Neuronal stem cell (in vitro differentiated cells): ENCODE measurements around the gene FAR1.

Experiments
- DNase-seq: peaks from one replicate; pipeline ENCODE4 v3.0.0-alpha.2; 2013; ENCODE audit warnings: low spot score
- H2AFZ ChIP-seq: one replicate; pipeline ENCODE4 v1.6.1; 2013; ENCODE audit warnings: mild to moderate bottlenecking, low read length, inconsistent platforms
- H2AK5ac ChIP-seq: 2 replicates; pipeline ENCODE4 v1.6.1; 2013; ENCODE audit warnings: low read depth, mild to moderate bottlenecking, inconsistent platforms, low read length, moderate library complexity, mixed read lengths
- H2BK120ac ChIP-seq: 2 replicates; pipeline ENCODE4 v1.6.1; 2013; ENCODE audit warnings: low read depth, mild to moderate bottlenecking, inconsistent platforms, low read length, moderate library complexity, mixed read lengths
- H2BK12ac ChIP-seq: one replicate; pipeline ENCODE4 v1.6.1; 2013; ENCODE audit warnings: low read length, inconsistent platforms
- H2BK15ac ChIP-seq: 2 replicates; pipeline ENCODE4 v1.6.1; 2013; ENCODE audit warnings: mild to moderate bottlenecking, low read length, inconsistent platforms, mixed read lengths
- H2BK5ac ChIP-seq: one replicate; pipeline ENCODE4 v1.6.1; 2013; ENCODE audit warnings: inconsistent platforms, mild to moderate bottlenecking, low read length, moderate library complexity
- H3K14ac ChIP-seq: one replicate; pipeline ENCODE4 v1.6.1; 2013; ENCODE audit warnings: low read length, inconsistent platforms
- H3K18ac ChIP-seq: 2 replicates; pipeline ENCODE4 v1.6.1; 2013; ENCODE audit warnings: low read length, inconsistent platforms
- H3K23ac ChIP-seq: 2 replicates; pipeline ENCODE4 v1.6.1; 2013; ENCODE audit warnings: low read depth, mild to moderate bottlenecking, mixed read lengths, low read length, inconsistent platforms; ENCODE audit not compliant: poor library complexity
- H3K27ac ChIP-seq: replicated peaks from 3 replicates; pipeline ENCODE4 v1.5.1; 2013; ENCODE audit warnings: low read length, inconsistent platforms
- H3K27me3 ChIP-seq, 3 experiments: 2 replicates each; pipeline ENCODE4 v1.6.1; 2013; ENCODE audit warnings: low read length in 3 of 3, mild to moderate bottlenecking in 2 of 3, inconsistent platforms in 1 of 3, low read depth in 1 of 3, mixed read lengths in 1 of 3, moderate library complexity in 1 of 3; ENCODE audit not compliant: control insufficient read depth in 3 of 3, insufficient read depth in 3 of 3
- H3K36me3 ChIP-seq, 2 donors: replicated peaks in 1 of 2; 2 replicates each; pipeline ENCODE4 v1.6.1; 2013; ENCODE audit warnings: low read length in 2 of 2; ENCODE audit not compliant: control insufficient read depth in 2 of 2, insufficient read depth in 2 of 2
- H3K4ac ChIP-seq: 2 replicates; pipeline ENCODE4 v1.6.1; 2013; ENCODE audit warnings: inconsistent platforms, mild to moderate bottlenecking, low read length, moderate library complexity
- H3K4me1 ChIP-seq, 2 donors: 1 replicate in 1 of 2; 2 replicates in 1 of 2; pipeline ENCODE4 v1.6.1; 2013; ENCODE audit warnings: low read length in 2 of 2, low read depth in 1 of 2; ENCODE audit not compliant: control insufficient read depth in 2 of 2, insufficient read depth in 1 of 2
- H3K4me2 ChIP-seq: one replicate; pipeline ENCODE4 v1.6.1; 2013; ENCODE audit warnings: mild to moderate bottlenecking, low read length, inconsistent platforms; ENCODE audit not compliant: insufficient read depth, poor library complexity, severe bottlenecking
- H3K4me3 ChIP-seq, 2 donors: 2 replicates each; pipeline ENCODE4 v1.5.1; 2013; ENCODE audit warnings: low read length in 2 of 2, mild to moderate bottlenecking in 2 of 2, inconsistent platforms in 1 of 2, moderate library complexity in 1 of 2
- H3K79me1 ChIP-seq: one replicate; pipeline ENCODE4 v1.6.1; 2013; ENCODE audit warnings: low read depth, mild to moderate bottlenecking, inconsistent platforms, low read length, moderate library complexity
- H3K9ac ChIP-seq: one replicate; pipeline ENCODE4 v1.6.1; 2013; ENCODE audit warnings: mild to moderate bottlenecking, low read depth, low read length, inconsistent platforms; ENCODE audit not compliant: poor library complexity
- H3K9me3 ChIP-seq, 2 donors: replicated peaks in 1 of 2; 2 replicates each; pipeline versions ENCODE3 to v1.6.1; 2013; ENCODE audit warnings: low read length in 2 of 2, mild to moderate bottlenecking in 2 of 2, inconsistent platforms in 1 of 2, low read depth in 1 of 2, mixed read lengths in 1 of 2, moderate library complexity in 1 of 2; ENCODE audit not compliant: control insufficient read depth in 2 of 2, insufficient read depth in 1 of 2
- H4K8ac ChIP-seq: one replicate; pipeline ENCODE4 v1.6.1; 2013; ENCODE audit warnings: low read depth, mild to moderate bottlenecking, inconsistent platforms, low read length, moderate library complexity
- H4K91ac ChIP-seq: one replicate; pipeline ENCODE4 v1.6.1; 2013; ENCODE audit warnings: low read length, low read depth, mild to moderate bottlenecking, inconsistent platforms; ENCODE audit not compliant: poor library complexity
- WGBS, 2 donors: extraction: QIAGEN DNeasy Blood & Tissue Kit; methylation state at CpG; one replicate each; pipeline ENCODE4 v1.1.7; 2013; ENCODE audit warnings: missing lambda C conversion rate in 2 of 2, mixed read lengths in 1 of 2; ENCODE audit not compliant: insufficient read length in 2 of 2, insufficient replicate concordance in 1 of 2; ENCODE audit errors: extremely low coverage in 2 of 2; 5-methylcytosine and 5-hydroxymethylcytosine counted together

Gene FAR1

DNA sequence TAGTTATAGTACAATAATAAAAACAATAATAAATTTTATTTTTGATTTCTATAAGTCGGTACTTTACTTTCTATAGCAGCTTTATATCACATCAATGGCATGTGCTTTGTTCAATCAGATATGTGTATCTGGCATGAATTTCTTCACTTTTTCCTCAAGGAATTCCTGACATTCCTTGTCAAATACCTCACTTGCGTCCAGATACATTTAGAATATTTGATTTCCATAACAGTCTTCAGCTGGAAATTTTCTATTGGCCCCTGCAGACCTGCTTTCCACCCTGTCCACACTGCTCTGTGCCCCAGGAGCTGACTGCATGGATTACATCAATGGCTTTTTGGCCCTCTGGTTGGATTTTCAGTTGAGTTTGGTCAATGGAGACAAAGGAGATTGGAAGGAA, 93.2 kb downstream of the FAR1 start:
- Histone ChIP-seq H3K4me1 (peaks cover 0 to 2% of the 10 kb centered on the region in 2 donors), H2BK120ac (no peak overlapping the region), H4K91ac (no peak overlapping the region), H2BK15ac (no peak overlapping the region), H3K9ac (no peak overlapping the region), H3K27ac (no peak overlapping the region), H2AFZ (no peak overlapping the region), H3K23ac (no peak overlapping the region), H3K36me3 (no peaks in the 10 kb centered on the region), H4K8ac (no peak overlapping the region), H3K9me3 (no peaks in the 10 kb centered on the region), H2BK12ac (no peak overlapping the region), H3K27me3 (peaks cover 0 to 6% (median 0%) of the 10 kb centered on the region in 3 experiments), H3K4me2 (no peak overlapping the region), H3K4me3 (no peak overlapping the region), H2AK5ac (no peak overlapping the region), H2BK5ac (no peak overlapping the region), H3K18ac (no peak overlapping the region), H3K79me1 (no peaks in the 10 kb centered on the region), H3K4ac (no peak overlapping the region), H3K14ac (no peak overlapping the region)
- DNase-seq, result no peak
- no CpG with 5 or more reads among the region's 2 CpGs for WGBS, 2 donors

DNA sequence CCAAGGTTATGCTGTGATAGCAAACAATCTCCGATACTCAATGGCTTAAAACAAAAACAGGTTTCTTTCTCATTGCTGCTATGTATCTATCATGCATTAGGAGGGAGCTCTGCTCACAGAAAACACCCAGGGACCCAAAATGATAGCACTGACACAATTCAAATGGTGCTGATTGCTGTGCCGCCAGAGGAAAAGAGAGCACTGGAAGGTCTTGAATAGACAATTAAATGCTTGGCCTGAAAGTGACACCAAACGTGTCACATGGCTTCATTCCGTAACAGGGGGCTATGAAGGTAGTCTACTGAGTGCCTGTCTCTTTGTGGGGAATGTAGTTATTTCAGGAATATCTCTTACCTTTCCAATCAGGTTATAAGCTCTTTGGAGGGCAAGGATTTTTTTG, 94.2 kb downstream of the FAR1 start:
- H3K79me1 ChIP-seq, result no peaks in the 10 kb centered on the region
- no peak overlapping the region for H2AK5ac ChIP-seq
- WGBS, 2 donors, result no CpG with 5 or more reads among the region's 4 CpGs
- H3K4me1 ChIP-seq, result peaks cover 0 to 2% of the 10 kb centered on the region in 2 donors
- no peak overlapping the region for H3K4ac ChIP-seq
- no peak overlapping the region for H2BK120ac ChIP-seq
- H3K9me3 ChIP-seq, result no peaks in the 10 kb centered on the region
- H3K14ac ChIP-seq, result no peak overlapping the region
- no peak for DNase-seq
- no peak overlapping the region for H2BK5ac ChIP-seq
- H4K91ac ChIP-seq, result no peak overlapping the region
- no peaks in the 10 kb centered on the region for H3K36me3 ChIP-seq
- H3K27me3 ChIP-seq, result peaks cover 0 to 6% (median 0%) of the 10 kb centered on the region in 3 experiments
- no peak overlapping the region for H2BK15ac ChIP-seq
- H3K23ac ChIP-seq, result no peak overlapping the region
- H3K27ac ChIP-seq, result no peak overlapping the region
- H2BK12ac ChIP-seq, result no peak overlapping the region
- no peak overlapping the region for H3K4me2 ChIP-seq
- H3K4me3 ChIP-seq, result no peak overlapping the region
- no peak overlapping the region for H4K8ac ChIP-seq
- no peak overlapping the region for H2AFZ ChIP-seq
- no peak overlapping the region for H3K18ac ChIP-seq
- no peak overlapping the region for H3K9ac ChIP-seq

- Histone ChIP-seq H3K4me3 (no peak overlapping the region), H3K23ac (no peak overlapping the region), H3K9ac (no peak overlapping the region), H3K14ac (no peak overlapping the region), H4K91ac (no peak overlapping the region), H3K79me1 (no peaks in the 10 kb centered on the region), H3K36me3 (no peaks in the 10 kb centered on the region), H3K4me2 (no peak overlapping the region), H2BK12ac (no peak overlapping the region), H2BK15ac (no peak overlapping the region), H3K9me3 (no peaks in the 10 kb centered on the region), H3K4ac (no peak overlapping the region), H2AK5ac (no peak overlapping the region), H2BK5ac (no peak overlapping the region), H3K4me1 (no peaks in the 10 kb centered on the region), H3K27me3 (peaks cover 0 to 2% (median 0%) of the 10 kb centered on the region in 3 experiments), H3K18ac (no peak overlapping the region), H2BK120ac (no peak overlapping the region), H4K8ac (no peak overlapping the region), H3K27ac (no peak overlapping the region), H2AFZ (no peak overlapping the region)
- WGBS, 2 donors, result no CpG with 5 or more reads among the region's 3 CpGs
- no peak for DNase-seq
These were observed 94.9 kb downstream of the FAR1 start for GRCh38 chr11:13763341-13763740.

DNA sequence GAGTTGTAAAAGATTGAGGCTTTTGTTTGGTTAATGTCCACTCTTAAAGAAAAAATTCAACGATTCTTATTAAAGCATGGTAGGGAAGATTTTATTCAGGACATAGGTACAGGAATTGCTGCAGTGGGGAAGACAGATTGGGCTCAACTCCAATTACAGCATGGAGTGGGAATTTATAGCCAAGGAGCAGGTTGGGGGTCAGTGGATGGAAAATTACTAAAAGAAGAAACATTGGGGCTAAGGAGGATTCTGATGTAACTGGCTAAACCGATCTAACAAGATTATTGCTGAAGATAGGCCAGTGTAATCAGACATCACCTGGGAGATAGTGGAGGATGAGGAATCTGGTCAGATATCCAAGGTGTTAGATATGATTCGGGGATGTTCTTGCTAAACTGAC, 97.4 kb downstream of the FAR1 start:
- Histone ChIP-seq H3K4me3 (no peak overlapping the region), H3K79me1 (no peaks in the 10 kb centered on the region), H3K4me2 (no peak overlapping the region), H3K27ac (no peak overlapping the region), H3K9ac (no peak overlapping the region), H4K91ac (no peak overlapping the region), H3K23ac (no peak overlapping the region), H3K36me3 (no peaks in the 10 kb centered on the region), H3K4me1 (peaks cover 0 to 3% of the 10 kb centered on the region in 2 donors), H2BK120ac (no peak overlapping the region), H3K27me3 (no peaks in the 10 kb centered on the region), H2BK15ac (no peak overlapping the region), H3K4ac (no peak overlapping the region), H2AFZ (no peak overlapping the region), H4K8ac (no peak overlapping the region), H2BK5ac (no peak overlapping the region), H3K14ac (no peak overlapping the region), H3K9me3 (no peaks in the 10 kb centered on the region), H2BK12ac (no peak overlapping the region), H3K18ac (no peak overlapping the region), H2AK5ac (no peak overlapping the region)
- DNase-seq, result no peak
- WGBS, 2 donors, result no CpG with 5 or more reads among the region's 3 CpGs
